Measurements from ENCODE around the gene IL20RB.

GRCh38 chr3:137008131-137008530, 50.3 kb downstream of the IL20RB start:
- TF ChIP-seq POLR2A (IDR thresholded peaks at IDR 0.05), result no peak
- TF ChIP-seq, protein P1, sequence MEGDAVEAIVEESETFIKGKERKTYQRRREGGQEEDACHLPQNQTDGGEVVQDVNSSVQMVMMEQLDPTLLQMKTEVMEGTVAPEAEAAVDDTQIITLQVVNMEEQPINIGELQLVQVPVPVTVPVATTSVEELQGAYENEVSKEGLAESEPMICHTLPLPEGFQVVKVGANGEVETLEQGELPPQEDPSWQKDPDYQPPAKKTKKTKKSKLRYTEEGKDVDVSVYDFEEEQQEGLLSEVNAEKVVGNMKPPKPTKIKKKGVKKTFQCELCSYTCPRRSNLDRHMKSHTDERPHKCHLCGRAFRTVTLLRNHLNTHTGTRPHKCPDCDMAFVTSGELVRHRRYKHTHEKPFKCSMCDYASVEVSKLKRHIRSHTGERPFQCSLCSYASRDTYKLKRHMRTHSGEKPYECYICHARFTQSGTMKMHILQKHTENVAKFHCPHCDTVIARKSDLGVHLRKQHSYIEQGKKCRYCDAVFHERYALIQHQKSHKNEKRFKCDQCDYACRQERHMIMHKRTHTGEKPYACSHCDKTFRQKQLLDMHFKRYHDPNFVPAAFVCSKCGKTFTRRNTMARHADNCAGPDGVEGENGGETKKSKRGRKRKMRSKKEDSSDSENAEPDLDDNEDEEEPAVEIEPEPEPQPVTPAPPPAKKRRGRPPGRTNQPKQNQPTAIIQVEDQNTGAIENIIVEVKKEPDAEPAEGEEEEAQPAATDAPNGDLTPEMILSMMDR (IDR thresholded peaks at IDR 0.05), result no peak

Data from adrenal gland (tissue), 5 donors.